Peyer's patch (tissue), 4 donors: Measurements from ENCODE around the gene SETD1B. TPM values are rescaled to one million over a fixed set of nuclear protein-coding genes. Genes with fewer than 3 reads are reported as not detected.
"Not testable (repeated sequence)": the region's sequence is repeated elsewhere in the genome, so short reads cannot be mapped to it uniquely, and the experiment has no call there.

Experiments
- DNase-seq, 3 donors: peaks; one replicate each; pipeline ENCODE4 v3.0.0-alpha.2; 2017 to 2019
- H3K27ac ChIP-seq, 4 donors: fragments of 200-600 bp; sonication (generic); one replicate each; pipeline ENCODE4 v1.5.1; 2016 to 2019
- H3K27me3 ChIP-seq, 2 donors: fragments of 200-600 bp; sonication (generic); one replicate each; pipeline ENCODE4 v1.5.1; 2019
- H3K36me3 ChIP-seq, 3 donors: fragments of 200-600 bp; sonication (generic); one replicate each; pipeline ENCODE4 v1.5.1; 2016 to 2019
- H3K4me1 ChIP-seq, 4 donors: fragments of 200-600 bp; sonication (generic); one replicate each; pipeline ENCODE4 v1.5.1; 2016 to 2019
- H3K4me3 ChIP-seq, 4 donors: fragments of 200-600 bp; sonication (generic); 1 replicate in 3 of 4; 2 replicates in 1 of 4; pipeline ENCODE4 v1.5.1; 2016 to 2019; ENCODE audit warnings: mild to moderate bottlenecking in 1 of 4
- H3K9me3 ChIP-seq, 4 donors: fragments of 200-600 bp; sonication (generic); one replicate each; pipeline ENCODE4 v1.5.1; 2016 to 2019; ENCODE audit warnings: mild to moderate bottlenecking in 1 of 4
- POLR2A ChIP-seq, 2 donors: fragments of 450-650 bp; IDR thresholded peaks; one replicate each; pipeline ENCODE4 v1.5.1; 2017; ENCODE audit warnings: antibody characterized with exemption in 2 of 2, mild to moderate bottlenecking in 2 of 2, moderate library complexity in 2 of 2
- small RNA-seq, 2 donors: library from RNA; depleted of rRNA; stranded (forward); fragments of <200 nt; gene quantifications; one replicate each; pipeline ENCODE3, GENCODE V24; 2016
- total RNA-seq, 4 donors: library from RNA; depleted of rRNA; stranded (reverse); fragments of >200 nt; gene quantifications; one replicate each; pipeline ENCODE4 v1.1.0, GENCODE V29; 2016
- TF ChIP-seq, protein P1 (sequence below), 6 experiments: fragments of 450-650 bp in 4 of 6; fragments of 200-600 bp in 2 of 6; sonication (generic) in 1 of 6; IDR thresholded peaks; one replicate each; pipeline ENCODE4 v1.5.1; 2017 to 2019; ENCODE audit warnings: antibody characterized with exemption in 6 of 6, mild to moderate bottlenecking in 3 of 6, moderate library complexity in 1 of 6

SETD1B gene
- total RNA-seq, 4 donors from 2014 or later = 15.4 to 30.5 (median 25.3) TPM

DNA sequence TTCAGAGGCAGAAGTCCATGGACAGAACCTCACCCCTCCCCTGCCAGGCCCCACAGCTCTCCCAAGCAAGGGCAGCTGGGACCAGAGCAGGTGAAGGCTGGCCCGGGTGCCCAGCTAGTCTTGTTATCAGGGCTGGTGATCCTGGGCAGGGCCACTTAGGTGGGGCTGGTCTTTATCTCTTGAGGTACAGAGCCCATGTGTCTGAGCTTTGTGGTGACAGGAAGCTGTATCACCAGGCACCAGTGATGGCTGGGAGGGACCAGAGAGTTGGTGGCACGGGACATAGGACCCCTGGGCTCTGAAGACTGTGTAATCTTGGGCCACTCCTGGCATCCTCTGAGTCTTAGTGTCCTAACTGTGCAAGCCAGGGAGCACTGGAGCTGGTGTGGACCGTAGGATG lies 67.7 kb downstream of the SETD1B start:
- TF ChIP-seq, protein P1, sequence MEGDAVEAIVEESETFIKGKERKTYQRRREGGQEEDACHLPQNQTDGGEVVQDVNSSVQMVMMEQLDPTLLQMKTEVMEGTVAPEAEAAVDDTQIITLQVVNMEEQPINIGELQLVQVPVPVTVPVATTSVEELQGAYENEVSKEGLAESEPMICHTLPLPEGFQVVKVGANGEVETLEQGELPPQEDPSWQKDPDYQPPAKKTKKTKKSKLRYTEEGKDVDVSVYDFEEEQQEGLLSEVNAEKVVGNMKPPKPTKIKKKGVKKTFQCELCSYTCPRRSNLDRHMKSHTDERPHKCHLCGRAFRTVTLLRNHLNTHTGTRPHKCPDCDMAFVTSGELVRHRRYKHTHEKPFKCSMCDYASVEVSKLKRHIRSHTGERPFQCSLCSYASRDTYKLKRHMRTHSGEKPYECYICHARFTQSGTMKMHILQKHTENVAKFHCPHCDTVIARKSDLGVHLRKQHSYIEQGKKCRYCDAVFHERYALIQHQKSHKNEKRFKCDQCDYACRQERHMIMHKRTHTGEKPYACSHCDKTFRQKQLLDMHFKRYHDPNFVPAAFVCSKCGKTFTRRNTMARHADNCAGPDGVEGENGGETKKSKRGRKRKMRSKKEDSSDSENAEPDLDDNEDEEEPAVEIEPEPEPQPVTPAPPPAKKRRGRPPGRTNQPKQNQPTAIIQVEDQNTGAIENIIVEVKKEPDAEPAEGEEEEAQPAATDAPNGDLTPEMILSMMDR (IDR thresholded peaks at IDR 0.05) = no peak
- no peak for TF ChIP-seq POLR2A (IDR thresholded peaks at IDR 0.05)
- no peak for DNase-seq

DNA sequence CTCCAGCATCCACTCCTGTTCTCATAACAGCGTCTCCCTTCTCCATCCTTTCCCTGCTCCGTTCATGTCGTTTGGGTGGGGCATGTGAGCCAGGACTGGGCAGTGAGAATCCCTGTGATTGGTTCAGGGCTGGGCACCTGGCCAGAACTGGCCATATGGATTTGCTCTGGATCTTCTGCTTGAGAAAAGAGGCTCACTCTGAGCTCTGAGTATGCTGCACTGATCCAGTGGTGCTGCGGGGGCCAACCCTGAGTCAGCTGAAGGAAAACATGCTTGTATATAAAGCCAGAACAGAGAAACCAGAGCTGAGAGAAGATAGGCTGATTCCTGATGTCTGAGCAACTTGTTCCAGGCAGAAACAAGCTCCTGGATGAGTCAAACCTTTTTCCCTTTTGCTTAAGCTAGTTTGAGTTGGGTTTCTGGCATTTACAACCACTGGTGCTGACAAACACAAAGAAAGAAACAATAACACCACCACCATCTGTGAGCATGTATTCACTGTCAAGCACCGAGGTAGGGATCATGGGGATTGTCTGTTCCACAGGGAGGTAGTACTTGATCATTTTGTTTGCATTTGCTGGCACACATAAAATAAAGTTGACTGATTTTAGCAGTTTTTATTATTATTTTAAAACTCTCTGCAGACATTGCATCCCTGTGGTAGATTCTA lies 68.9 kb downstream of the SETD1B start:
- H3K36me3 ChIP-seq = no peaks in the 10 kb centered on the region
- no peaks in the 10 kb centered on the region for H3K9me3 ChIP-seq
- H3K27ac ChIP-seq = peak overlapping the region in 1 of 4 donors; percentile 32
- H3K4me3 ChIP-seq = no peak overlapping the region
- H3K4me1 ChIP-seq = no peaks in the 10 kb centered on the region
- no peaks in the 10 kb centered on the region for H3K27me3 ChIP-seq
- DNase-seq = no peak
- TF ChIP-seq POLR2A (IDR thresholded peaks at IDR 0.05) = no peak
- TF ChIP-seq, protein P1 (IDR thresholded peaks at IDR 0.05) = no peak

More for the DNA sequence above, 67.7 kb downstream of the SETD1B start:
- H3K27me3 ChIP-seq = no peaks in the 10 kb centered on the region
- no peak overlapping the region for H3K27ac ChIP-seq
- no peak overlapping the region for H3K4me3 ChIP-seq
- H3K9me3 ChIP-seq = no peaks in the 10 kb centered on the region
- no peaks in the 10 kb centered on the region for H3K36me3 ChIP-seq
- no peaks in the 10 kb centered on the region for H3K4me1 ChIP-seq

DNA sequence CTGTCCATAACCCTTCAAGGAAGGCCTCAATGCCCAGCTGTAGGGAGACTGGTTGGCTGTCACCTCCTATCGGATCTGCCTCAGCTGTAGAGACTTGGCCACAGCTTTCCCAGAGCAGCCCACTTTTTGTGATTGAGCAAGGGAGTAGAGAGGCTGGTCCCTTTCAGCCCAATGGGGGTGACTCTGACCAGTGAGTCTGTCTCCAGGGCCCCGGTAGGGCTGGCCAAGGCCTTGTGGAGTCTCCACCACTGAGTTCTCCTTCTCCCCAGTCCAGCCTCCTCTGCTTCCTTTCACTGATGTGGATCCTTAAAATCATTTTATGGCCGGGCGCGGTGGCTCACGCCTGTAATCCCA lies 69.4 kb downstream of the SETD1B start:
- DNase-seq = no peak

DNA sequence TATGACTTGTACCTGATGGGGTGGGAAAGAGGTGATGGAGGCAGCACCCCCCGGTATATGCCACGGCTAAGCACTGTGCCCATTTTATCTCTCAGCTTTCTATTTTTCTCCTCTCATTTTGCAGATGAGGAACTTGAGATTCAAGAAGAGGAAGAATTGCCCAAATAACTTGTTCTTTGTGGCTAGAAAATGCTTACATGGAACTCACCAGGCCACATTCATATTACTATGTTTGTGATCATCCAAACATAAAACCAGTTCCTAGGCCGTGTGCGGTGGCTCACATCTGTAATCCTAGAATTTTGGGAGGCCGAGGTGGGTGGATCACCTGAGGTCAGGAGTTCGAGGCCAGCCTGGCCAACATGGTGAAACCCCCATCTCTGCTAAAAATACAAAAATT lies 70.3 kb downstream of the SETD1B start:
- Histone ChIP-seq H3K36me3 (no peaks in the 10 kb centered on the region), H3K27ac (no peak overlapping the region), H3K4me3 (no peak overlapping the region), H3K27me3 (no peaks in the 10 kb centered on the region), H3K9me3 (no peaks in the 10 kb centered on the region), H3K4me1 (no peaks in the 10 kb centered on the region)
- DNase-seq = no peak
- TF ChIP-seq POLR2A (IDR thresholded peaks at IDR 0.05) = no peak
- TF ChIP-seq, protein P1 (IDR thresholded peaks at IDR 0.05) = no peak

More for the DNA sequence above, 69.4 kb downstream of the SETD1B start:
- no peak overlapping the region for H3K4me3 ChIP-seq
- no peaks in the 10 kb centered on the region for H3K4me1 ChIP-seq
- TF ChIP-seq, protein P1 (IDR thresholded peaks at IDR 0.05) = no peak
- no peak for TF ChIP-seq POLR2A (IDR thresholded peaks at IDR 0.05)
- no peaks in the 10 kb centered on the region for H3K9me3 ChIP-seq
- H3K27ac ChIP-seq = peak overlapping the region in 1 of 4 donors; percentile 32
- no peaks in the 10 kb centered on the region for H3K27me3 ChIP-seq
- H3K36me3 ChIP-seq = no peaks in the 10 kb centered on the region

DNA sequence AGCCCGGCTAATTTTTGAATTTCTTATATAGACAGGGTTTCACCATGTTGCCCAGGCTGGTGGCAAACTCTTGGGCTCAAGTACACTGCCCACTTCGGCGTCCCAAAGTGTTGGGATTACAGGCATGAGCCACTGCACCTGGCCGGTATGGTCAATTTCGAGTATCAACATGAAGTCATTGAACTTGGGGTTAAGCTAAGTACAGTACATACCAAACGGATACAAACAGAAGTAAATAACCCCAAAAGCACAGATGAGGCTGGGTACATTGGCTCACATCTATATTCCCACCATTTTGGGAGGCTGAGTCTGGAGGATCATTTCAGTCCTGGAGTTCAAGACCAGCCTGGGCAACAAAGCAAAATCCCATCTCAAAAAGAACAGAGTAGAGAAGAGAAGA lies 71.8 kb downstream of the SETD1B start:
- TF ChIP-seq POLR2A (IDR thresholded peaks at IDR 0.05) = no peak
- TF ChIP-seq, protein P1 (IDR thresholded peaks at IDR 0.05) = no peak
- H3K27me3 ChIP-seq = no peaks in the 10 kb centered on the region
- no peaks in the 10 kb centered on the region for H3K9me3 ChIP-seq
- DNase-seq = no peak
- H3K4me3 ChIP-seq = no peak overlapping the region
- no peaks in the 10 kb centered on the region for H3K4me1 ChIP-seq
- no peak overlapping the region for H3K27ac ChIP-seq
- no peaks in the 10 kb centered on the region for H3K36me3 ChIP-seq

DNA sequence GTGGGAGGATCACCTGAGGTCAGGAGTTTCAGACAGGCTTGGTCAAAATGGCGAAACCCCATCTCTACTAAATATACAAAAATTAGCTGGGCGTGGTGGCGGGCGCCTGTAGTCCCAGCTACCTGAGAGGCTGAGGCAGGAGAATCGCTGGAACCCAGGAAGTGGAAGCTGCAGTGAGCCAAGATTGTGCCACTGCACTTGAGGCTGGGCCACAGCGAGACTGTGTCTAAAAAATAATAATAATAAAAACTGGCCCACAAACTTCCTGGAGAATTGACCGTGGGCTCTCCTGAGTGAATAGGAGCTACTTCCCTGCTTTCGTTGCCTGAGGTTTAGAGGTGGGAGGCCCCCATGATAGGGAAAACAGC lies 72.3 kb downstream of the SETD1B start:
- not testable (repeated sequence) for DNase-seq, H3K27ac ChIP-seq, H3K4me1 ChIP-seq, H3K36me3 ChIP-seq, H3K27me3 ChIP-seq, H3K9me3 ChIP-seq, H3K4me3 ChIP-seq

Small RNA genes lying within 50 kb of the gene (small RNA-seq; reads per million reads assigned to genes)
- gene AC069503.3 = 0 reads per million in 2 donors

Other genes starting within 250 kb of the SETD1B start
- gene KDM2B, start 223.0 kb upstream of the SETD1B start, total RNA-seq = 100 to 1,000 TPM in 1 of 4 donors, 10 to 100 TPM in 2, 1 to 10 TPM in 1; 10.0 to 115 (median 33.7) TPM
- gene ORAI1, start 177.5 kb upstream of the SETD1B start, total RNA-seq = 10 to 100 TPM in 2 of 4 donors, 1 to 10 TPM in 2; 3.3 to 17.4 (median 8.7) TPM
- not detected for gene MORN3, start 134.4 kb upstream of the SETD1B start, total RNA-seq
- 1 to 10 TPM; 3.7 to 8.6 (median 5.2) TPM for gene TMEM120B, start 91.3 kb upstream of the SETD1B start, total RNA-seq
- gene RHOF, start 10.3 kb upstream of the SETD1B start, total RNA-seq = 100 to 1,000 TPM in 2 of 4 donors, 10 to 100 TPM in 2; 31.4 to 134 (median 91.0) TPM
- gene HPD, start 54.9 kb downstream of the SETD1B start, total RNA-seq = not detected
- gene PSMD9, start 84.8 kb downstream of the SETD1B start, total RNA-seq = 10 to 100 TPM; 33.1 to 47.7 (median 37.8) TPM
- 1 to 10 TPM in 1 of 4 donors, under 1 TPM in 2, not detected in 1; 0.67 to 1.1 (median 0.95) TPM for gene CFAP251, start 114.6 kb downstream of the SETD1B start, total RNA-seq
- 10 to 100 TPM in 1 of 4 donors, 1 to 10 TPM in 3; 3.3 to 23.9 (median 4.4) TPM for gene BCL7A, start 217.9 kb downstream of the SETD1B start, total RNA-seq